Heart left ventricle (tissue), 13 donors: ENCODE measurements around the gene RNU7-1.

Experiments
- POLR2A ChIP-seq, 2 donors: fragments of 450-650 bp; IDR thresholded peaks; one replicate each; pipeline ENCODE4 v1.6.1; 2017; ENCODE audit warnings: antibody characterized with exemption in 2 of 2, mild to moderate bottlenecking in 2 of 2, moderate library complexity in 2 of 2
- TF ChIP-seq, protein P1 (sequence below), 12 donors: fragments of 200-600 bp; sonication (generic) in 4 of 12; IDR thresholded peaks; one replicate each; pipeline versions ENCODE4 v1.5.0 to v1.8.0; 2018 to 2022; ENCODE audit warnings: antibody characterized with exemption in 12 of 12, mild to moderate bottlenecking in 5 of 12
- donor health status: ischemic (EF 13 %, LVEDD 7.1; RV severe dilation, severe dysfunction).
- donor health status: DM: no; HTN: yes; CAD: no.
- donor health status: DM: no; HTN: no; CAD: no.
- donor health status: ischemic (EF 25% LVEDD 6.9; RV normal size, moderate dysfunction).
- donor health status: ischemic (EF 25% LVEDD 5.7; RV mildly dilated, moderate dysfunction).
- donor health status: ischemic (EF 35%, LVEDD 5.7; RV mildly dilated, moderate dysfunction).
- donor health status: nonischemic (EF 11% LVEDD 7.7; RV severe dilation, severe dysfunction).
- donor health status: DM: yes; HTN: yes; CAD: no.
- donor health status: PGD.
- donor health status: ischemic (EF 29% LVEDD 5.4; RV normal size, mild dysfunction).
- donor health status: nonischemic (EF 23%, LVEDD 6.1; RV moderate dilation, normal function).

GRCh38 chr12:6963016-6963731 is 19.6 kb downstream of the RNU7-1 start:
- TF ChIP-seq POLR2A (IDR thresholded peaks at IDR 0.05): no peak
- TF ChIP-seq, protein P1, sequence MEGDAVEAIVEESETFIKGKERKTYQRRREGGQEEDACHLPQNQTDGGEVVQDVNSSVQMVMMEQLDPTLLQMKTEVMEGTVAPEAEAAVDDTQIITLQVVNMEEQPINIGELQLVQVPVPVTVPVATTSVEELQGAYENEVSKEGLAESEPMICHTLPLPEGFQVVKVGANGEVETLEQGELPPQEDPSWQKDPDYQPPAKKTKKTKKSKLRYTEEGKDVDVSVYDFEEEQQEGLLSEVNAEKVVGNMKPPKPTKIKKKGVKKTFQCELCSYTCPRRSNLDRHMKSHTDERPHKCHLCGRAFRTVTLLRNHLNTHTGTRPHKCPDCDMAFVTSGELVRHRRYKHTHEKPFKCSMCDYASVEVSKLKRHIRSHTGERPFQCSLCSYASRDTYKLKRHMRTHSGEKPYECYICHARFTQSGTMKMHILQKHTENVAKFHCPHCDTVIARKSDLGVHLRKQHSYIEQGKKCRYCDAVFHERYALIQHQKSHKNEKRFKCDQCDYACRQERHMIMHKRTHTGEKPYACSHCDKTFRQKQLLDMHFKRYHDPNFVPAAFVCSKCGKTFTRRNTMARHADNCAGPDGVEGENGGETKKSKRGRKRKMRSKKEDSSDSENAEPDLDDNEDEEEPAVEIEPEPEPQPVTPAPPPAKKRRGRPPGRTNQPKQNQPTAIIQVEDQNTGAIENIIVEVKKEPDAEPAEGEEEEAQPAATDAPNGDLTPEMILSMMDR (IDR thresholded peaks at IDR 0.05): no peak
